HG02840 (cell line): Measurements from ENCODE around the gene PDIK1L.

Source experiments
- ATAC-seq: cut with Tn5 transposase; IDR thresholded peaks from one replicate; pipeline ENCODE4 v1.9.1; 2021; ENCODE audit warnings: mild to moderate bottlenecking, moderate library complexity, moderate number of reproducible peaks; ENCODE audit not compliant: unreplicated experiment, low FRiP score

The PDIK1L gene

GRCh38 chr1:26119892-26120608 lies 8.4 kb downstream of the PDIK1L start:
- no peak for ATAC-seq

DNA sequence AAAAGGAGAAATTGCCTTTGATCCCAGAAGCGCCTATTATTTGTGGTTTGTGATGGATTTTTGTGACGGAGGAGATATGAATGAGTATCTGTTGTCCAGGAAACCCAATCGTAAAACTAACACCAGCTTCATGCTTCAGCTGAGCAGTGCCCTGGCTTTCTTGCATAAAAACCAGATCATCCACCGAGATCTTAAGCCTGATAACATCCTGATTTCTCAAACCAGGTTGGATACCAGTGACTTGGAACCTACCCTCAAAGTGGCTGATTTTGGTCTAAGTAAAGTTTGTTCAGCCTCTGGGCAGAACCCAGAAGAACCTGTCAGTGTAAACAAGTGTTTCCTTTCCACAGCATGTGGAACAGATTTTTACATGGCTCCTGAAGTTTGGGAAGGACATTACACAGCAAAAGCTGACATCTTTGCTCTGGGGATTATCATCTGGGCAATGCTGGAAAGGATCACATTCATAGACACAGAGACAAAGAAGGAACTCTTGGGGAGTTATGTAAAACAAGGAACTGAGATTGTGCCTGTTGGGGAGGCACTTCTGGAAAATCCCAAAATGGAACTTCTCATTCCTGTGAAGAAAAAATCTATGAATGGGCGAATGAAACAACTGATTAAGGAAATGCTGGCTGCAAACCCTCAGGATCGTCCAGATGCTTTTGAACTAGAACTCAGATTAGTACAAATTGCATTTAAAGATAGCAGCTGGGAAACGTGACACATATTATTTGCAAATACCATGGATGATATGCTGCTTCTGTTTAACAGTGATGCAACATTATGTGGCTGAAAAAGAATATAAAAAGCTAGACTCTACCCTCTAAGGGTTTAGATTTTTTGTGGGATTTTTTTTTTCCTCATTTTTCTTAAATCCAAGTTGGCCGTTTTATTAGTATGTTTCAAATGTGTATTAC lies 10.5 kb downstream of the PDIK1L start:
- ATAC-seq, result no peak

DNA sequence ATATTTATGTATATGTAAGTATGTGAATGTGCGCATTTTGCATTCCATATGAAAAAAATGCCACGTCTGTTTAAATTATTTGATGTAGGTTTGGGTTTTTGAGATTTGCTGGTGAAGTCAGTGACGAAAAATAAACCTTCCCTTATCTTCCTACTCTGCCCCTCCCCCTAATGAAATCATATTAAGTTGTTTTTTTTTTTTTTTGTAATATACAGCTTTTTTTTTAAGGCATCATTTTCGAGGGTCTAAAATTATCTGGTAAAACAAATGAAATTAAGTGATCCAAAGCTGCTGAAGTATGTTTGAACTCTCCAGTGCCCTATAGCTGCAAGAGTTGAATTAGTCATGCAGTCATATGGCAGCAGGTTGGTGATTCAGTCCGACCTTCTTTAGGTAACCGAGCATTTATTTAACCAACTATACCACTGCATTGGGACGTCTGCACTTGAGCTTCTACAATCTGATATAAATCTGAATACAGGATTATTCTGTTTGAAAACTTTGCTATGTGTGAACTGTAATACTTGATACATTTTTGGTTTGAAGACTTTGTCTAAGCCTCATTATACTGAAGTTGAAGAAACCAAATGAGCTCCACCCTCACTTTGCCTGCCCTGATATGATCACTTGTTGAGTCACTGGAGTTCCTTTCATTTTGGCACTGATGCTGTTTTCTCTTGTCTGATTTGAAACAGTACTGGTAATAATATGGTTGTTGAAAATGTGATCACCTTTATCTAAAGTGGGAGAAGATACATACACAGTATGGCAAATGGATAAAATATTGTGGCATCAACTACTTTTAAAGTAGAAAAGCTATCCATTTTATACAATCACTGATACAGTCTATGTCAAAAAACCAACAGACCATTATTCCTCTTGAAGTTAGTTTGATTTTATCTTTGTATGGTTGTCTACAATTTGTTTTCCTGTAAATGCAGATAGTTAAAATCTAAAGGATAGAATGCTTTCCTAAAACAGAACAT lies 11.7 kb downstream of the PDIK1L start:
- ATAC-seq, result no peak

- no peak for ATAC-seq
These were observed 13.1 kb downstream of the PDIK1L start for GRCh38 chr1:26124418-26125331.

DNA sequence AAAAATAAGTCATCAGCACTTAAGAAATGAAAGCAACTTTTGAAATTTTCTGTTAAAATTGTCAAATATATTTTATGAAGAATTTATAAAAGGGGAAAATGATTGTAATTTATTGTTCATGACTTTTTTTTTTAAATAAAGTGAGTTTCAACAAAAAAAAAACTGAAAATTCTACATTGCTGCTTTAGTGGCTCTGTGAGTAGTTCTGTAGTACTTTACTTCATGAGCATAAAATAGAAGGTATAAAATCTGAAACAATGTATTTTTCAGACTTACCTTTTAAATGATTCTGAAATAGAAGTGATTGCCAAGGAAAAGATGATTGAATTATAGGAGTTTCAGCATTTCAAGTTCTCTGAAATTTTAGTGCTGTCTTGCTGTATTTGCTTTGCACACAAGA lies 13.8 kb downstream of the PDIK1L start:
- ATAC-seq, result no peak

- ATAC-seq, result no peak
These were observed 14.3 kb downstream of the PDIK1L start for GRCh38 chr1:26125946-26126320.

GRCh38 chr1:26126321-26127084 lies 14.9 kb downstream of the PDIK1L start:
- no peak for ATAC-seq

GRCh38 chr1:26127235-26128163 lies 15.9 kb downstream of the PDIK1L start:
- ATAC-seq, result no peak

- ATAC-seq, result no peak
These were observed 18.2 kb downstream of the PDIK1L start for GRCh38 chr1:26129778-26130177.

GRCh38 chr1:26130695-26131094 lies 19.1 kb downstream of the PDIK1L start:
- ATAC-seq, result no peak

- no peak for ATAC-seq
These were observed 20.7 kb downstream of the PDIK1L start for GRCh38 chr1:26132128-26132833.

DNA sequence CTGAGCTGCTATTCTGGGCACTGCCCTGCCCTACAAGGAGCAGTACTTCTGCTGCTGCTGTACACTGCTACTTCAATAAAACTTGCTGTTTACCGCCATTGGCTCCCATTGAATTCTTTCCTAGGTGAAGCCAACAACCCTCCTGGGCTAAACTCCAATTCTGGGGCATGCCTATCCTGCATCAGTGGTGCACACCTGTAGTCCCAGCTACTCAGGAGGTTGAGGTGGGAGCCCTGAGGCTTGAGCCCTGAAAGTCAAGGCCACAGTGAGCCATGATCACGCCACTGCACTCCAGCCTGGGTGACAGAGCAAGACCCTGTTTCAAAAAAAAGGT lies 21.2 kb downstream of the PDIK1L start:
- ATAC-seq, result no peak

DNA sequence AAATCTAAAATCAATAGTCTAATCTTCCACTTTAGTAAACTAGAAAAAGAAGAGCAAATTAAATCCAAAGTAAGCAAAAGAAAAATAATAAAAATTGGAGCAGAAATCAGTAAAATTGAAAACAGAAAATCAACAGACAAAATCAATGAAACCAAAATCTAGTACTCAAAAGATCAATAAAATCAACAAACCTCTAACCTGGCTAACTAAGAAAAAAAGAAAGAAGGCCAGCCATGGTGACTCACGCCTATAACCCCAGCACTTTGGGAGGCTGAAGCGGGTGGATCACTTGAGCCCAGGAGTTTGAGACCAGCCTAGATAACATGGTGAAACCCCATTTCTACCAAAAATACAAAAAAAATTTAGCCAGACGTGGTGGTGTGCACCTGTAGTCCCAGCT lies 22.8 kb downstream of the PDIK1L start:
- no peak for ATAC-seq

DNA sequence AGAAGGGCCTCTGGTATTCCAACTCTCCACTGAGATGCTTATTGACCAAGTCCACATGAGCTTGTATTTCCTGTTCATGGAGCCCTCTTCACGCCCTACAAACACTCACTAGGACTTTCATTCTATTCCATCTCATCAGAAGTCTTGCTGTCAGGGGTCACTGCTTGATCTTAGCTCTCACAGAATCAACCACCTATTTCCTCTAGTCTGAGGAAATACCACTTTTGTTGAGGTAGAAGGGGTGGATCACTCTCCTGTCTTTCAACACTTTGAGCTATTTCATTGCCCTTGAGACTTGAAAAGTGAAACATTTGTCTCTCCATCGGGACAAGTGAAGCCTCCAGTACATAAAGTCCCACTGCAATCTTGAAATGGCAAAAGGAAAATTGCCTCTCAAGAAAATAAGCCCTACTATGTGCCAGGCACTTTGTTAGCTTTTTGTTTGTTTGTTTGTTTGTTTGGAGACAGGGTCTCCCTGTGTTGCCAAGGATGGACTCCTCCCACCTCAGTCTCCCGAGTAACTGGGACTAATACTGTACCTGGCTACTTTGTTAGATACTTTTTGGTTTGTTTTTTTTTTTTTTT lies 27.4 kb downstream of the PDIK1L start:
- ATAC-seq, result no peak

GRCh38 chr1:26142159-26142558 lies 30.5 kb downstream of the PDIK1L start:
- ATAC-seq, result no peak

GRCh38 chr1:26145041-26145959 lies 33.7 kb downstream of the PDIK1L start:
- no peak for ATAC-seq
